ENCODE results near the gene ERC1.
"Not testable (repeated sequence)": the region's sequence is repeated elsewhere in the genome, so short reads cannot be mapped to it uniquely, and the experiment has no call there.

ERC1 gene

GRCh38 chr12:1217191-1217949 lies 226.3 kb downstream of the ERC1 start:
- DNase-seq (ENCODE audit: low read depth in 1 of 2, low spot score in 1 of 2), result no peak

GRCh38 chr12:1218369-1218768 lies 227.3 kb downstream of the ERC1 start:
- no peak for DNase-seq (ENCODE audit: low read depth in 1 of 2, low spot score in 1 of 2)

GRCh38 chr12:1220127-1221092 lies 229.4 kb downstream of the ERC1 start:
- DNase-seq (ENCODE audit: low read depth in 1 of 2, low spot score in 1 of 2), result no peak

- DNase-seq (ENCODE audit: low read depth in 1 of 2, low spot score in 1 of 2), result no peak
Measured at GRCh38 chr12:1222858-1223639, 232.0 kb downstream of the ERC1 start.

- no peak for DNase-seq (ENCODE audit: low read depth in 1 of 2, low spot score in 1 of 2)
Measured at GRCh38 chr12:1226951-1227350, 235.9 kb downstream of the ERC1 start.

GRCh38 chr12:1234073-1234472 lies 243.1 kb downstream of the ERC1 start:
- no peak for DNase-seq (ENCODE audit: low read depth in 1 of 2, low spot score in 1 of 2)

- no peak for DNase-seq (ENCODE audit: low read depth in 1 of 2, low spot score in 1 of 2)
Measured at GRCh38 chr12:1246637-1247036, 255.6 kb downstream of the ERC1 start.

- DNase-seq (ENCODE audit: low read depth in 1 of 2, low spot score in 1 of 2), result no peak
Measured at GRCh38 chr12:1250641-1251040, 259.6 kb downstream of the ERC1 start.

- DNase-seq (ENCODE audit: low read depth in 1 of 2, low spot score in 1 of 2), result no peak
Measured at GRCh38 chr12:1252758-1253157, 261.7 kb downstream of the ERC1 start.

GRCh38 chr12:1255125-1255524 lies 264.1 kb downstream of the ERC1 start:
- not testable (repeated sequence) for DNase-seq (ENCODE audit: low read depth in 1 of 2, low spot score in 1 of 2)

GRCh38 chr12:1255854-1256253 lies 264.8 kb downstream of the ERC1 start:
- DNase-seq (ENCODE audit: low read depth in 1 of 2, low spot score in 1 of 2), result not testable (repeated sequence)

GRCh38 chr12:1256285-1256684 lies 265.3 kb downstream of the ERC1 start:
- DNase-seq (ENCODE audit: low read depth in 1 of 2, low spot score in 1 of 2), result no peak

GRCh38 chr12:1256991-1257390 lies 266.0 kb downstream of the ERC1 start:
- DNase-seq (ENCODE audit: low read depth in 1 of 2, low spot score in 1 of 2), result no peak

GRCh38 chr12:1262011-1262410 lies 271.0 kb downstream of the ERC1 start:
- DNase-seq (ENCODE audit: low read depth in 1 of 2, low spot score in 1 of 2), result no peak

- no peak for DNase-seq (ENCODE audit: low read depth in 1 of 2, low spot score in 1 of 2)
Measured at GRCh38 chr12:1267243-1267642, 276.2 kb downstream of the ERC1 start.

- DNase-seq (ENCODE audit: low read depth in 1 of 2, low spot score in 1 of 2), result no peak
Measured at GRCh38 chr12:1272142-1272541, 281.1 kb downstream of the ERC1 start.

- DNase-seq (ENCODE audit: low read depth in 1 of 2, low spot score in 1 of 2), result no peak
Measured at GRCh38 chr12:1273051-1273450, 282.0 kb downstream of the ERC1 start.

GRCh38 chr12:1277905-1278304 lies 286.9 kb downstream of the ERC1 start:
- no peak for DNase-seq (ENCODE audit: low read depth in 1 of 2, low spot score in 1 of 2)

GRCh38 chr12:1279050-1279449 lies 288.0 kb downstream of the ERC1 start:
- no peak for DNase-seq (ENCODE audit: low read depth in 1 of 2, low spot score in 1 of 2)

- DNase-seq (ENCODE audit: low read depth in 1 of 2, low spot score in 1 of 2), result no peak
Measured at GRCh38 chr12:1280059-1280458, 289.0 kb downstream of the ERC1 start.

- no peak for DNase-seq (ENCODE audit: low read depth in 1 of 2, low spot score in 1 of 2)
Measured at GRCh38 chr12:1281683-1282366, 290.8 kb downstream of the ERC1 start.
